K562 (cell line): Measurements from ENCODE around the gene MACROD2. TPM values are rescaled to one million over a fixed set of nuclear protein-coding genes. Genes with fewer than 3 reads are reported as not detected.

ENCODE experiments used
- ATAC-seq: fragments of 200-7000 bp; cut with Tn5 transposase; 3 replicates; pipeline ENCODE4 v1.9.1; 2020; ENCODE audit warnings: moderate library complexity
- BruUV-seq: library from RNA; stranded (reverse); fragments of 400-500 nt; replicated peaks from 2 replicates; lab custom pipeline; 2021; lab: Mats Ljungman, UMichigan
- CTCF ChIA-PET: fragments of 300-600 bp; formaldehyde crosslinking; extraction: SDS; loops from one replicate; lab custom pipeline; 2021; ENCODE audit warnings: low intra/inter-chr PET ratio; lab: Yijun Ruan, JAX
- POLR2A ChIA-PET: fragments of 300-600, 350-650 bp; sonication (Branson Sonifier 250); formaldehyde crosslinking; extraction: SDS; loops from one replicate; lab custom pipeline; 2021; ENCODE audit warnings: antibody characterized with exemption, inconsistent platforms; lab: Yijun Ruan, JAX
- DNase-seq, 4 experiments: peaks; one replicate each; pipeline versions ENCODE4 v3.0.0 to v3.0.0-alpha.2; 2011 to 2018; ENCODE audit warnings: low spot score in 3 of 4, mixed read lengths in 3 of 4; ENCODE audit errors: extremely low read depth in 1 of 4
- FAIRE-seq: peaks from 2 replicates; lab custom pipeline; 2011; peaks lifted over from hg19 to GRCh38; lab: Jason Lieb, UNC
- H2AFZ ChIP-seq: 2 replicates; pipeline ENCODE4 v1.6.0; 2011; ENCODE audit warnings: low read depth, low read length, control low read depth, inconsistent platforms
- H3K27ac ChIP-seq: fragments of 200-600 bp; 3 replicates; pipeline ENCODE4 v1.8.0; 2011; ENCODE audit warnings: low read depth, mild to moderate bottlenecking, control low read depth, inconsistent platforms, low read length, moderate library complexity, mixed read lengths; ENCODE audit errors: extremely low read depth
- H3K27me3 ChIP-seq, 2 experiments: fragments of 300-600 bp in 1 of 2; 2 replicates in 1 of 2; 3 replicates in 1 of 2; pipeline versions ENCODE4 v1.6.0 to v1.8.0; 2011; ENCODE audit warnings: inconsistent platforms in 2 of 2, low read length in 2 of 2, mild to moderate bottlenecking in 1 of 2, mixed read lengths in 1 of 2, moderate library complexity in 1 of 2; ENCODE audit not compliant: control insufficient read depth in 2 of 2, insufficient read depth in 2 of 2
- H3K36me3 ChIP-seq: fragments of 300-600 bp; 3 replicates; pipeline ENCODE4 v1.8.0; 2011; ENCODE audit warnings: mild to moderate bottlenecking, low read length, inconsistent platforms; ENCODE audit not compliant: control insufficient read depth, insufficient read depth
- H3K4me1 ChIP-seq, 2 experiments: fragments of 200-600 bp in 1 of 2; replicated peaks in 1 of 2; 2 replicates in 1 of 2; 3 replicates in 1 of 2; pipeline versions ENCODE4 v1.5.1 to v1.8.0; 2011; ENCODE audit warnings: inconsistent platforms in 2 of 2, low read length in 2 of 2, mild to moderate bottlenecking in 1 of 2, mixed read lengths in 1 of 2, moderate library complexity in 1 of 2; ENCODE audit not compliant: control insufficient read depth in 2 of 2, insufficient read depth in 2 of 2
- H3K4me2 ChIP-seq: 2 replicates; pipeline ENCODE4 v1.6.1; 2011; ENCODE audit warnings: low read length, control low read depth, inconsistent platforms, mixed read lengths; ENCODE audit not compliant: insufficient read depth
- H3K4me3 ChIP-seq: fragments of 200-600 bp; sonication (generic), shearing (Covaris generic); 2 replicates; pipeline ENCODE4 v1.5.1; 2016; ENCODE audit warnings: control low read depth, inconsistent platforms
- H3K79me2 ChIP-seq: fragments of 200-600 bp; 3 replicates; pipeline ENCODE4 v1.8.0; 2011; ENCODE audit warnings: low read length, inconsistent platforms; ENCODE audit not compliant: control insufficient read depth, insufficient read depth
- H3K9ac ChIP-seq, 2 experiments: 2 replicates each; pipeline versions ENCODE4 v1.6.0 to v1.6.1; 2011; ENCODE audit warnings: low read depth in 2 of 2, low read length in 2 of 2, control low read depth in 1 of 2, inconsistent platforms in 1 of 2, mild to moderate bottlenecking in 1 of 2, mixed read lengths in 1 of 2; ENCODE audit not compliant: insufficient read depth in 1 of 2
- H3K9me1 ChIP-seq: one replicate; pipeline ENCODE4 v1.6.0; 2011; ENCODE audit warnings: inconsistent platforms, mild to moderate bottlenecking, low read length, moderate library complexity; ENCODE audit not compliant: control insufficient read depth, insufficient read depth
- H3K9me3 ChIP-seq: replicated peaks from 2 replicates; pipeline ENCODE4 v1.5.1; 2011; ENCODE audit warnings: low read depth, low read length, inconsistent platforms; ENCODE audit not compliant: control insufficient read depth, insufficient read depth
- H4K20me1 ChIP-seq: replicated peaks from 2 replicates; pipeline ENCODE4 v1.6.1; 2011; ENCODE audit warnings: low read length, inconsistent platforms, mixed read lengths; ENCODE audit not compliant: control insufficient read depth, insufficient read depth
- DMBX1 ChIP-seq: fragments of 250-450 bp; sonication (Bioruptor Pico); IDR thresholded peaks from 2 replicates; pipeline ENCODE4 v1.8.0; 2022; ENCODE audit warnings: inconsistent platforms, mild to moderate bottlenecking, moderate library complexity, borderline replicate concordance
- ELF2 ChIP-seq: fragments of 250-450 bp; sonication (Bioruptor Pico); IDR thresholded peaks from 2 replicates; pipeline ENCODE4 v1.5.0; 2021; ENCODE audit warnings: mild to moderate bottlenecking
- EP400 ChIP-seq: fragments of 450-650 bp; IDR thresholded peaks from 2 replicates; pipeline ENCODE4 v1.6.1; 2017; ENCODE audit warnings: antibody characterized with exemption, mild to moderate bottlenecking, moderate library complexity
- FOXP1 ChIP-seq: sonication (generic); formaldehyde crosslinking; IDR thresholded peaks from 2 replicates; pipeline ENCODE4 v1.8.0; 2022; ENCODE audit warnings: mild to moderate bottlenecking, missing genetic modification reagents
- GABPB1 ChIP-seq: sonication (generic); formaldehyde crosslinking; IDR thresholded peaks from 2 replicates; pipeline ENCODE4 v1.8.0; 2022; ENCODE audit warnings: mild to moderate bottlenecking, missing genetic modification reagents
- NBN ChIP-seq: fragments of 450-650 bp; IDR thresholded peaks from 2 replicates; pipeline ENCODE4 v1.6.1; 2016; ENCODE audit warnings: low read depth, mild to moderate bottlenecking
- PYGO2 ChIP-seq: fragments of 450-650 bp; IDR thresholded peaks from 2 replicates; pipeline ENCODE4 v1.6.1; 2016; ENCODE audit warnings: mild to moderate bottlenecking, missing genetic modification characterization, moderate library complexity, missing compliant biosample characterization
- RHOXF2B ChIP-seq: fragments of 250-450 bp; sonication (Bioruptor Pico); conservative IDR thresholded peaks from 2 replicates; pipeline ENCODE4 v1.5.1; 2021
- TGIF2 ChIP-seq: sonication (generic); formaldehyde crosslinking; IDR thresholded peaks from 2 replicates; pipeline ENCODE4 v1.8.1; 2022; ENCODE audit warnings: mild to moderate bottlenecking, missing genetic modification reagents, moderate library complexity
- ZNF134 ChIP-seq: fragments of 250-450 bp; sonication (Bioruptor Pico); conservative IDR thresholded peaks from 2 replicates; pipeline ENCODE4 v1.4.0; 2020
- ZNF75A ChIP-seq: fragments of 450-650 bp; formaldehyde crosslinking; IDR thresholded peaks from 2 replicates; pipeline ENCODE4 v1.4.0; 2020; ENCODE audit warnings: mild to moderate bottlenecking
- WGBS: fragments of 100-300 bp; shearing (Covaris generic); methylation state at CpG from one replicate; pipeline ENCODE4 v1.1.6; 2016; ENCODE audit warnings: low coverage, mixed read lengths; ENCODE audit not compliant: insufficient coverage; ENCODE audit errors: missing lambda C conversion rate; 5-methylcytosine and 5-hydroxymethylcytosine counted together
- in situ Hi-C: fragments of 300-500 bp; cut with MboI; formaldehyde crosslinking; loops from 4 replicates; pipeline ENCODE4 v1.15.0; 2018; ENCODE audit warnings: inconsistent platforms, mixed read lengths
- intact Hi-C: fragments of 100-400 bp; cut with micrococcal nuclease; formaldehyde crosslinking; loops from 2 replicates; pipeline ENCODE4 v1.14.2; 2022
- polyA plus RNA-seq, 8 experiments: library from polyadenylated mRNA; depleted of rRNA in 4 of 8; stranded (reverse) in 5 of 8; unstranded in 3 of 8; fragments of >200 nt; fragmentation: Nextera tagmentation in 2 of 8; fragmentation: Illumina TruSeq in 1 of 8; extraction: Ambion mirVana in 2 of 8; extraction: Trizol in 1 of 8; gene quantifications; 2 replicates each; pipeline versions ENCODE4 v1.2.1 to v1.2.3, GENCODE V29; 2011 to 2014; ENCODE audit warnings: inconsistent platforms in 1 of 8, missing spikeins in 1 of 8
- total RNA-seq, 7 experiments: library from RNA; depleted of rRNA in 6 of 7; stranded (reverse); fragments of >200 nt in 6 of 7; fragmentation: Illumina TruSeq in 2 of 7; extraction: Trizol in 2 of 7; gene quantifications; 2 replicates each; pipeline versions ENCODE4 v1.2.1 to v1.2.3, GENCODE V29; 2011 to 2021; ENCODE audit warnings: low replicate concordance in 1 of 7
- TF ChIP-seq, protein P1 (sequence below): IDR thresholded peaks from 3 replicates; pipeline ENCODE4 v1.6.1; 2011; ENCODE audit warnings: borderline replicate concordance, mild to moderate bottlenecking, moderate library complexity; ENCODE audit not compliant: insufficient read length; ENCODE audit errors: extremely low read depth
- TF ChIP-seq, protein P2 (sequence below), 2 experiments: fragments of 450-650 bp; IDR thresholded peaks; 2 replicates each; pipeline ENCODE4 v1.6.1; 2018; ENCODE audit warnings: mild to moderate bottlenecking in 2 of 2, low read depth in 1 of 2; ENCODE audit not compliant: partially characterized antibody in 2 of 2

Gene MACROD2
- total and polyA plus RNA-seq, 9 of the 15 experiments (the other 6 are each of a cell fraction or from before 2014, with no cell fraction given): not detected

GRCh38 chr20:15703171-15703911 is 1708.0 kb downstream of the MACROD2 start (continued):
- TF ChIP-seq, protein P1, sequence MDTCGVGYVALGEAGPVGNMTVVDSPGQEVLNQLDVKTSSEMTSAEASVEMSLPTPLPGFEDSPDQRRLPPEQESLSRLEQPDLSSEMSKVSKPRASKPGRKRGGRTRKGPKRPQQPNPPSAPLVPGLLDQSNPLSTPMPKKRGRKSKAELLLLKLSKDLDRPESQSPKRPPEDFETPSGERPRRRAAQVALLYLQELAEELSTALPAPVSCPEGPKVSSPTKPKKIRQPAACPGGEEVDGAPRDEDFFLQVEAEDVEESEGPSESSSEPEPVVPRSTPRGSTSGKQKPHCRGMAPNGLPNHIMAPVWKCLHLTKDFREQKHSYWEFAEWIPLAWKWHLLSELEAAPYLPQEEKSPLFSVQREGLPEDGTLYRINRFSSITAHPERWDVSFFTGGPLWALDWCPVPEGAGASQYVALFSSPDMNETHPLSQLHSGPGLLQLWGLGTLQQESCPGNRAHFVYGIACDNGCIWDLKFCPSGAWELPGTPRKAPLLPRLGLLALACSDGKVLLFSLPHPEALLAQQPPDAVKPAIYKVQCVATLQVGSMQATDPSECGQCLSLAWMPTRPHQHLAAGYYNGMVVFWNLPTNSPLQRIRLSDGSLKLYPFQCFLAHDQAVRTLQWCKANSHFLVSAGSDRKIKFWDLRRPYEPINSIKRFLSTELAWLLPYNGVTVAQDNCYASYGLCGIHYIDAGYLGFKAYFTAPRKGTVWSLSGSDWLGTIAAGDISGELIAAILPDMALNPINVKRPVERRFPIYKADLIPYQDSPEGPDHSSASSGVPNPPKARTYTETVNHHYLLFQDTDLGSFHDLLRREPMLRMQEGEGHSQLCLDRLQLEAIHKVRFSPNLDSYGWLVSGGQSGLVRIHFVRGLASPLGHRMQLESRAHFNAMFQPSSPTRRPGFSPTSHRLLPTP: no peak

- intact Hi-C loops: loop anchor here (5.0 kb wide), 1 partner anchor 771 kb away; no protein-coding TSS in a partner anchor
- H3K9me3 ChIP-seq: no peaks in the 10 kb centered on the region
- POLR2A ChIA-PET: no interaction called here
- no TSS peak for BruUV-seq
- DNase-seq (no peak), ATAC-seq (no peak), FAIRE-seq (no peak)
- no peaks in the 10 kb centered on the region for H4K20me1 ChIP-seq
- no peak overlapping the region for H3K27ac ChIP-seq
- H3K79me2 ChIP-seq: no peaks in the 10 kb centered on the region
- CTCF ChIA-PET: no interaction called here
- H3K9ac ChIP-seq: no peak overlapping the region
- H3K27me3 ChIP-seq: no peaks in the 10 kb centered on the region
- in situ Hi-C loops: loop anchor here (25.0 kb wide), 1 partner anchor 1056 kb away; no protein-coding TSS in a partner anchor
- H3K36me3 ChIP-seq: no peaks in the 10 kb centered on the region
- no peaks in the 10 kb centered on the region for H3K4me1 ChIP-seq
- no peaks in the 10 kb centered on the region for H3K9me1 ChIP-seq
- no peak overlapping the region for H3K4me3 ChIP-seq
- 0% methylated on average over 3 of the region's 3 CpGs for WGBS
- no peak overlapping the region for H2AFZ ChIP-seq
- TF ChIP-seq ZNF134 (CRISPR knock-in tag): no peak
- no peak for TF ChIP-seq ELF2 (CRISPR knock-in tag)
- no peak for TF ChIP-seq DMBX1 (CRISPR knock-in tag)
- no peak for TF ChIP-seq PYGO2 (tag)
- no peak for TF ChIP-seq FOXP1 (CRISPR knock-in tag)
- TF ChIP-seq, protein P2, sequence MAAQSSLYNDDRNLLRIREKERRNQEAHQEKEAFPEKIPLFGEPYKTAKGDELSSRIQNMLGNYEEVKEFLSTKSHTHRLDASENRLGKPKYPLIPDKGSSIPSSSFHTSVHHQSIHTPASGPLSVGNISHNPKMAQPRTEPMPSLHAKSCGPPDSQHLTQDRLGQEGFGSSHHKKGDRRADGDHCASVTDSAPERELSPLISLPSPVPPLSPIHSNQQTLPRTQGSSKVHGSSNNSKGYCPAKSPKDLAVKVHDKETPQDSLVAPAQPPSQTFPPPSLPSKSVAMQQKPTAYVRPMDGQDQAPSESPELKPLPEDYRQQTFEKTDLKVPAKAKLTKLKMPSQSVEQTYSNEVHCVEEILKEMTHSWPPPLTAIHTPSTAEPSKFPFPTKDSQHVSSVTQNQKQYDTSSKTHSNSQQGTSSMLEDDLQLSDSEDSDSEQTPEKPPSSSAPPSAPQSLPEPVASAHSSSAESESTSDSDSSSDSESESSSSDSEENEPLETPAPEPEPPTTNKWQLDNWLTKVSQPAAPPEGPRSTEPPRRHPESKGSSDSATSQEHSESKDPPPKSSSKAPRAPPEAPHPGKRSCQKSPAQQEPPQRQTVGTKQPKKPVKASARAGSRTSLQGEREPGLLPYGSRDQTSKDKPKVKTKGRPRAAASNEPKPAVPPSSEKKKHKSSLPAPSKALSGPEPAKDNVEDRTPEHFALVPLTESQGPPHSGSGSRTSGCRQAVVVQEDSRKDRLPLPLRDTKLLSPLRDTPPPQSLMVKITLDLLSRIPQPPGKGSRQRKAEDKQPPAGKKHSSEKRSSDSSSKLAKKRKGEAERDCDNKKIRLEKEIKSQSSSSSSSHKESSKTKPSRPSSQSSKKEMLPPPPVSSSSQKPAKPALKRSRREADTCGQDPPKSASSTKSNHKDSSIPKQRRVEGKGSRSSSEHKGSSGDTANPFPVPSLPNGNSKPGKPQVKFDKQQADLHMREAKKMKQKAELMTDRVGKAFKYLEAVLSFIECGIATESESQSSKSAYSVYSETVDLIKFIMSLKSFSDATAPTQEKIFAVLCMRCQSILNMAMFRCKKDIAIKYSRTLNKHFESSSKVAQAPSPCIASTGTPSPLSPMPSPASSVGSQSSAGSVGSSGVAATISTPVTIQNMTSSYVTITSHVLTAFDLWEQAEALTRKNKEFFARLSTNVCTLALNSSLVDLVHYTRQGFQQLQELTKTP (IDR thresholded peaks at IDR 0.05; ENCODE audit: low read depth in 1 of 2, partially characterized antibody in 2 of 2): no peak
- no peak for TF ChIP-seq ZNF75A
- TF ChIP-seq NBN: no peak
- no peak for TF ChIP-seq TGIF2 (CRISPR knock-in tag)
- no peak for TF ChIP-seq EP400
- TF ChIP-seq RHOXF2B (CRISPR knock-in tag): no peak
- no peak for TF ChIP-seq GABPB1 (CRISPR knock-in tag)
- no peak overlapping the region for H3K4me2 ChIP-seq
Observed at GRCh38 chr20:15705975-15706374, 1710.7 kb downstream of the MACROD2 start.
